Ishikawa (cell line): Measurements from ENCODE around the gene CHD2.

Experiments used
- CEBPB ChIP-seq: IDR thresholded peaks from 2 replicates; pipeline ENCODE4 v1.6.1; 2012
- CREB1 ChIP-seq: IDR thresholded peaks from 2 replicates; pipeline ENCODE4 v1.6.1; 2012; ENCODE audit warnings: low read depth
- EGR1 ChIP-seq: IDR thresholded peaks from 2 replicates; pipeline ENCODE4 v1.6.1; 2012
- EP300 ChIP-seq: IDR thresholded peaks from 2 replicates; pipeline ENCODE4 v1.6.1; 2012; ENCODE audit warnings: borderline replicate concordance
- FOXM1 ChIP-seq: IDR thresholded peaks from 2 replicates; pipeline ENCODE4 v1.6.1; 2012; ENCODE audit warnings: low read depth, borderline replicate concordance
- NFIC ChIP-seq: IDR thresholded peaks from 2 replicates; pipeline ENCODE4 v1.6.1; 2012
- RAD21 ChIP-seq: IDR thresholded peaks from 2 replicates; pipeline ENCODE4 v1.6.1; 2012; ENCODE audit warnings: low read depth
- REST ChIP-seq: IDR thresholded peaks from 2 replicates; pipeline ENCODE4 v1.6.1; 2012; ENCODE audit warnings: low read depth, mild to moderate bottlenecking
- TAF1 ChIP-seq: IDR thresholded peaks from 2 replicates; pipeline ENCODE4 v1.6.1; 2012; ENCODE audit warnings: low read depth, mild to moderate bottlenecking
- TCF12 ChIP-seq: IDR thresholded peaks from 2 replicates; pipeline ENCODE4 v1.6.1; 2012; ENCODE audit warnings: low read depth
- TEAD4 ChIP-seq: IDR thresholded peaks from 2 replicates; pipeline ENCODE4 v1.6.1; 2012
- YY1 ChIP-seq: IDR thresholded peaks from 2 replicates; pipeline ENCODE4 v1.6.1; 2012; ENCODE audit warnings: low read depth
- ZBTB7A ChIP-seq: IDR thresholded peaks from 2 replicates; pipeline ENCODE4 v1.6.1; 2012; ENCODE audit warnings: low read depth
- TF ChIP-seq, protein P1 (sequence below): IDR thresholded peaks from 2 replicates; pipeline ENCODE4 v1.6.1; 2012
- TF ChIP-seq, protein P2 (sequence below): IDR thresholded peaks from 2 replicates; pipeline ENCODE4 v1.6.1; 2012

The CHD2 gene

GRCh38 chr15:93071469-93071936 lies 171.4 kb downstream of the CHD2 start:
- TF ChIP-seq ZBTB7A (no peak), CEBPB (no peak), FOXM1 (no peak), YY1 (no peak), TAF1 (no peak), EP300 (no peak), TCF12 (no peak), REST (no peak), EGR1 (no peak), RAD21 (no peak)
- TF ChIP-seq, protein P1, sequence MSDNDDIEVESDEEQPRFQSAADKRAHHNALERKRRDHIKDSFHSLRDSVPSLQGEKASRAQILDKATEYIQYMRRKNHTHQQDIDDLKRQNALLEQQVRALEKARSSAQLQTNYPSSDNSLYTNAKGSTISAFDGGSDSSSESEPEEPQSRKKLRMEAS, result no peak
- TF ChIP-seq, protein P2, sequence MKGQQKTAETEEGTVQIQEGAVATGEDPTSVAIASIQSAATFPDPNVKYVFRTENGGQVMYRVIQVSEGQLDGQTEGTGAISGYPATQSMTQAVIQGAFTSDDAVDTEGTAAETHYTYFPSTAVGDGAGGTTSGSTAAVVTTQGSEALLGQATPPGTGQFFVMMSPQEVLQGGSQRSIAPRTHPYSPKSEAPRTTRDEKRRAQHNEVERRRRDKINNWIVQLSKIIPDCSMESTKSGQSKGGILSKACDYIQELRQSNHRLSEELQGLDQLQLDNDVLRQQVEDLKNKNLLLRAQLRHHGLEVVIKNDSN, result no peak

DNA sequence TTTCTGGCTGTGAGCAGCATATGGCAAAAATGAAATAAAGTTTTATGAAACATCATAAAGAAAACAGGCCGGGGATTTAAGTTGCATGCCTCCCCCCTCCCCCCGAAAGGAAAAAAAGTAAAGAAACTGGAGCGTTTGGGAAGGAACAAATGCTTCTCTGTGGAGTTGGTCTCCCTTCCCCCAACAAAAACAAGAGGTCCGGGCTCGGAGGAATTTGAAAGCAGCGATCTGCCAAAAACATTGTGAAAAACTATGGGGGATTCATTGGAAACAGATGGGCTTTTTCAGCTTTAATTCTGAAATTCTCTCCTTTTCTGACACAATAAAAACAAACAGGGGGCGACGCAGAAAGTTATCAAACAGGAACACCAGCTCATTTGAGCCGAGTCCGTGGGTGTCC lies 171.9 kb downstream of the CHD2 start:
- TF ChIP-seq TAF1, result no peak
- no peak for TF ChIP-seq EP300
- no peak for TF ChIP-seq ZBTB7A
- TF ChIP-seq RAD21, result no peak
- TF ChIP-seq, protein P1, result no peak
- no peak for TF ChIP-seq CREB1
- TF ChIP-seq, protein P2, result no peak
- TF ChIP-seq EGR1, result no peak
- no peak for TF ChIP-seq REST
- TF ChIP-seq FOXM1, result no peak
- TF ChIP-seq TCF12, result no peak
- no peak for TF ChIP-seq TEAD4
- no peak for TF ChIP-seq NFIC

DNA sequence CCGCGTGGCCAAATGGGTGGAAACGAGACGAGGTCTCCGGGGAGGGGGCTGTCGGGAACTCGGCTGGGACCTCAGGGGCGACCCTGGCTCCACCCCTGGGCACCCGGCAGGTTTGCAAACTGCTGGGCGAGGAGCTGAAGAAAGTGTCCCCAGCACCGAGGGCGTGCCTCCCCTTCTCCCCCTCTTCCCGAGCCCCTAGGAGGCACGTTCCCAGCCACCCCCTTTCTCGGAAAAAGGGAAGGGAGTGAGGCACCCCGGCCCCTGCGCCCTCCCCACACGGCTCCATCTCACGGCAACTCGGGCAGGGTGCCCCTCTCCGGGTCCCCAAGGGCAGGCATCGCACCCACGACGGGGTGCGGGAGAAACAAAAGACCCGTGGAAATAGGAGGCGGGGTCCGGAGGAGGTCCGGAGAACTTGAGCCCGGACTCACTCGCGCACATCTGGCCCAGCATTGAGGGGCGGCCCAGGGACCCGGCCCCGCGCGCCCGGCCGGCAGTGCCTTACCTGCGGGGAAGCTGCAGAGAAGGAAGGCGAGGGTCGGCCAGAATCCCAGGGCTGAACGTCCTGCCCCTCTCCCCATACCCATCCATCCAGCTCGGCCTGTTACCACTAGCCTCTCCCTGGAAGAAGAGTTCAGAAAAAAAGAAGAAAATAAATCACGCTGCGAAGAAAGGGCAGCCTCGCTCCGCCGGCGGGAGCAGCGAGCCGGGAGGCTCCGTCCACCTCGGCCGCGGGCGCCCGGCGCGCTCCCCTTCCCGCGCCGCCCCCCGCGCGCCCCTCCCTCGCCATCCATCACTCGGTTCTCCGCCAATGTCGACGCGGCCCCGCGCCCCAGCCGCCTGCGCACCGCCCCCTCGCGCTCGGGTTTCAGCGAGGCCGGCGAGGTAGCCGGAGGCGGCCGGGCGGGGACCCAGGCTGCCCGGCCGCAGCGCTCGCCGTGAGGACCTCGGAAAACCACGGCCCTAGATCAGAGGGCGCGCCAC lies 172.6 kb downstream of the CHD2 start:
- peak; percentile 35; the same call in 1 of the 2 replicates for TF ChIP-seq ZBTB7A
- TF ChIP-seq TAF1, result no peak
- TF ChIP-seq, protein P1, result peak; percentile 69
- peak; percentile 42; the same call in 1 of the 2 replicates for TF ChIP-seq EGR1

GRCh38 chr15:93073465-93073952 lies 173.4 kb downstream of the CHD2 start:
- TF ChIP-seq ZBTB7A (peak; percentile 39; the same call in 1 of the 2 replicates), CEBPB (no peak)

DNA sequence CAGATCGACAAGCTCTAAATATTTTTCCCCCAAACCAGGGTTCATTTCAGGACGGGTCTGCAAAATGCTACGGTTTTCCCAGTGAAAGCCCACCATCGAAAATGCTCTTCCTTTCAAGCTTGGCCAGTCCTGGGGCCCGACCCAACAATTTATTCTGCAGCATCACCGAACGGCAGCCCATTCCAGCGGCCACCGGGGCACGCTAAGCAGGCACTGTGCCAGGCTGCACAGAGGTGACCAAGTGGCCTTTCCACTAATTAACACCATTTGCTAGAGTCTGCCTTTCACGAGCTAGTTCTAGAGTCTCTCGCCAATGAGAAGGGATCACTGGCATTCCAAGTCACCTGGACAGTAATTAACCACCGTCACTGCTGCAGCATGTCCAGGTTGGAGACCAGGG lies 174.5 kb downstream of the CHD2 start:
- TF ChIP-seq CEBPB, result no peak
- TF ChIP-seq, protein P2, result no peak
